ENCODE data around the gene IFT80.
A peak's percentile ranks its signal among the peaks of the same experiment; 100 is the strongest.

IFT80 gene

DNA sequence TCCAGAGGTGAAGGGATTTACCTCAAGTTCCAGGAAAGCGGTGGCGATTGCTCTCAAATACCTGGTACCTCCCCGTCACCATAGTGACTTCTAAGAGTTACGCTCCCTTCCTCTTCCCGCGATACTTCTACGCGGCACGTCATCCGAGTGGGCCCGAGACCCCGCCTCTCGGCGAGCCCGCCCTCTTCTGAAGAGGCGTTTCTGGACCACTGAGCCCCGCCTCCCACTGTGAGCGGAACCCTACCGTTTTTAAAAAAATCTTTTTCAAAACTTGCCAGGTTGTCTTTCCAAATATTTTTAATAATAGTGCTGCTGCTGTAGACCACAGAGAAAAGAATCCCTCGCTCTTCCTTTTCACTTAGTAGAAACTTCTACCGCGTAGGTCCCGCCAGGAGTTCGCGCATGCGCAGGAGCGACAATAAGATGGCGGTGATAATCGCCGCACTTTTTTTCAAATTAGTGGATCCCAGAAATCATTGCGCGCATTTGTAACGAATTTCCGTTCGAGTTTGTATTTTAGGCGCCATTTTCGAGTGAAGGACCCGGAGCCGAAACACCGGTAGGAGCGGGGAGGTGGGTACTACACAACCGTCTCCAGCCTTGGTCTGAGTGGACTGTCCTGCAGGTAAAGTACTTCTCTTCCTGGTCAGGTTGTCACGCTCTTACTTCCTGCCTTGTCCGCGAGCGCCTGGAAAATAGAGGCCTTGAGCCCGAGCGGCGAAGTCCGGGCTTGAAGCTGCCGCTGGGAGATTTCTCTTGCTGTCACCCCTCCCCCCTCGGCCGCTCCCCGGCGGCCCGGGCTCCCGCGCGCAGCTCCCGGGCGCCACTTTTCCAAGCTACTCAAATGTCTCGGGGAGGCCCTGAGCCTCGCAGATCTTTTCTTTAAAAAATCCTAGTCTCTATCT, at the start of gene IFT80, which contains the start of gene SMC4:
TSS of gene IFT80 (minus strand) at position 101 of the 905 bp plus-strand sequence. CDS start 14,625 bp downstream, outside the sequence.
TSS of gene SMC4 (plus strand) at position 526 of the 905 bp plus-strand sequence. CDS start 1,177 bp downstream, outside the sequence.
- peak; percentile 94 for DNase-seq

DNA sequence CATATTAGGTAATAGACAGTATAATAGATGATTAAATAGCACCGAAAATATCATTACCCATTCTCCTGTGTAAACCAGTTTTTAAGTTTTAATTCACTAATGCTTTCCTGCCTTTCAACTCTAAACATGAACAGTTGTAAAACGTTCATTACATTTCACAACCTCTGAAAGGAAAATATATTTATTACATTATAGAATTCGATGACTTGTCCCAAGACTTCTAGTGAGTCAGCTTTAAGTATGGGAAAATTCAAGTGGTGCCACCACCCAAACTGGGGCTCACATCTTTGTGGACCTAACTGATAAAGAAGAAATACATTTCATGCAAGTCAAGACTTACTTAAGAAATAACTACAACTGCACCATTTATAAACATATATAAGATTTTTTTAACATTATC, 48.5 kb upstream of the IFT80 start:
- DNase-seq: no peak

DNA sequence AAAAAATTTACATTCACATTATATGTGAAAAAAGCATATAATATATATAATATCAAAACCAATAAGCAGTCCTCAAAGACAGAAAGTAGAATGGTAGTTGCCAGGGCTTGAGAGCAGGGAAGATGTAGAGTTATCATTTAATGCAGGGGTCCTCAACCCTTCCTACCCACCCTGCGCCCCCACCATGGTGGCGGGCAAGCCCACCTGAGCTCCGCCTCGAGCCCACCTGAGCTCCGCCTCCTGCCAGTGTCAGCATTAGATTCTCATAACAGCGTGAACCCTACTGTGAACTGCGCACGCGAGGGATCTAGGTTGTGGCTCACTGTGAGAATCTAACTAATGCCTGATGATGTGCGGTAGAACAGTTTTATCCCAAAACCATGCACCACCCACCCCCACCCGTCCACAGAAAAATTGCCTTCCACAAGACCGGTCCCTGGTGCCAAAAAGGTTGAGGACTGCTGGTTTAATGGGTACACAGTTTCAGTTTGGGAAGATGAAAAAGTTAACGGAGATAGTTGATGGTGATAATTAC, 47.6 kb upstream of the IFT80 start:
- no peak for DNase-seq

DNA sequence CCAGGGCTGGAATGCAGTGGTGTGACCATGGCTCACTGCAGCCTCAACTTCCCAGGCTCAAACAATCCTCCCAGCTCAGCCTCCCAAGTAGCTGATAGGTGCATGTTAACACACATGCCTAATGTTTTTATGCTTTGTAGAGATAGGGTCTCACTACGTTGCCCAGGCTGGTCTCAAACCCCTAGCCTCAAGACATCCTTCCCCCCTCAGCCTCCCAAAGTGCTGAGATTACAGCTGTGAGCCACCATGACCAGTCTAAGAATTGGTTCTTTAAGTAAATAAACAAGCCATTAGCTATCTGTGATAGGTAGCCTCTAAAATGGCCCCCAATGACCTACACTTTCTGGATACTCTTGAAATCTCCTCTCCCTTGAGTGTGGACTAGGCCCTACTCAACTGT, 46.8 kb upstream of the IFT80 start:
- no peak for DNase-seq

DNA sequence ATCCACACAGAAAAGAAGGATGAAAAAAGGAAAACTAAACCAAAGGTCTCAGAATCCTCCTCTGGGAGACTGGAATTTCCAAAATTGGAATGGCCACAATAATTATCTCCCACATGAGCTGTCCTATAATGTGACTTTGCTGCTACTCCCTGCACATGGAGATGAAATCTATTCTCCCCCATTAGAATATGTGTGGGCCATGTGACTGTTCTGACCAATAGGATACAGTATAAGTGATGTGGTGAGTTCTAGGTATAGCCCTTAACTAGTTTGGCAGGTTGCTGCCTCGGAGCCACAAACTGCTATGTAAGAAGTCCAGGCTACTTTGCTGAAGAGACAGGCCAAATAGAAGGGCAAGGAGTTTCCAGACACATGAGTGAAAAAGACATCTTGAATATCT, 45.4 kb upstream of the IFT80 start:
- DNase-seq: no peak

DNA sequence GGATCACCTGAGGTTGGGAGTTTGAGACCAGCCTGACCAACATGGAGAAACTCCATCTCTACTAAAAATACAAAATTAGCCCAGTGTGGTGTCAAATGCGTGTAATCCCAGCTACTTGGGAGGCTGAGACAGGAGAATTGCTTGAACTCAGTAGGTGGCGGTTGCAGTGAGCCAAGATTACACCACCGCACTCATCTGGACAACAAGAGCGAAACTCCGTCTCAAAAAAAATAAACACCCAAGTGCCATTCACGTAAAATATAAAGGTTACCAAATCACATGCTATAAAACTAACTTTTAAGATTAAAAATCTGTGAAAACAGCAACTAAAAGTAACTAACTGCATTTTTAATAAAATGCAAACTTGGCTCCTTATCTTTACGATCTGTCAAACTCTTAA, 41.7 kb upstream of the IFT80 start:
- DNase-seq: no peak

DNA sequence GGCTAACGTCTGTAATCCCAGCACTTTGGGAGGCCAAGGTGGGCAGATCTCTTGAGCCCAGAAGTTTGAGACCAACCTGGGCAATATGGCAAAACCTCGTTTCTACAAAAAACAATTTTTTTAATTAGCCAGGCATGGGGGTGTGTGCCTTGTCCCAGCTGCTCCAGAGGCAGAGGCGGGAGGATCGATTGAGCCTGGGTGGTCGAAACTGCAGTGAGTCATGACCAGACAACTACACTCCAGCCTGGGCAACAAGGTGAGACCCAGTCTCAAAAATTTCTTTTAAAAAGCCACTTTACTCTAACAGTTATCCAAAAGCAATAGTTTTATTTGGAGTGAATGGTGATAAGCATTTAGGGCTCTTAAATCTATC, 38.0 kb upstream of the IFT80 start:
- no peak for DNase-seq

DNA sequence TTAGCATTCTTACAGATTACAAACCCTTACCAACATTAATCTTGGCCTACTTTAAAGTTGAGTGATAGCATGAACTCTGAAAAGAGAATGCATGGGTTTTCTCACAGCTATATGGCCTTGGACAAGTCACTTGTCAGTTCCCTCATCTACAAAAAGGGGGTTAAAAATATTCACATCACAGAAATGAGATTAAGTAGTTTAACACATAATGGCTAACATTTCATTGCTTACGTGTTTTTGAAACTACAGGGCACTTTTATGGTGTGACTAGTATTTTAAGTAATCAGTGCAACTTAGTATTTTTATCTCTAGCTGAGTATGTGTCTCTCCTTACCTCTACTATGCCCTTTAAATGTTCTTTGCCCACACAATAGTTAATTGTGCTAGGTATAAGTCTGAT, 36.7 kb upstream of the IFT80 start:
- no peak for DNase-seq

DNA sequence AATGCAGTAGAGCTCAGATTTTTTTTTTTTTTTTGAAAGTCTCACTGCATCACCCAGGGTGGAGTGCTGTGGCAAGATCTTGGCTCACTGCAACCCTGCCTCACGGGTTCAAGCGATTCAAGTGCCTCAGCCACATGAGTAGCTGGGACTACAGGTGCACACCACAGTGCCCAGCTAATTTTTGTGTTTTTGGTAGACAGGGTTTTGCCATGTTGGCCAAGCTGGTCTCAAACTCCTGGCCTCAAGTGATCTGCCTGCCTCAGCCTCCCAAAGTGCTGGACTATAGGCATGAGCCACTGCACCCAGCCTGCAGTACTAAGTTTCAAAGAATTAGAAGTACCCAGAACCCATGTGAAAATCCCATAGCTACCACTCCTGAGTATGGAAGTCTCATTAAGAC, 36.1 kb upstream of the IFT80 start:
- DNase-seq: no peak

DNA sequence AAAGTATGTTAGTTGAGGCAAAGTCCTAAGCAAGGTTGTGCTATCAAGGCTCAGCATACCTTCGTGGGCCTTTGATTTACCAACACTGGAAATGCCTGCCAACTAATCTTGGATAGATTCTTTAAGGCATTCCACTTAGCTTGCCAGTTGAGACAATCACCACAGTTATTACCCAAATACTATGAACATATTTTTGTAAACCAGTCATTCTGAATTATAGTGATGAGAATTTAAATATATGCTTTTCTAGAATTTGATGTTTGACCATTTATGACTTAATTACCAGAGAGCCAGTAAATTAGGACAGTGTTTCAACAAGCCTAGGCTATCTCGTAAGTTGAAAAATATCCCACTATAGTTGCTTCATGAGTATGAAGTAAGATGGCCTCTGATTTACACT, 35.0 kb upstream of the IFT80 start:
- DNase-seq: no peak

DNA sequence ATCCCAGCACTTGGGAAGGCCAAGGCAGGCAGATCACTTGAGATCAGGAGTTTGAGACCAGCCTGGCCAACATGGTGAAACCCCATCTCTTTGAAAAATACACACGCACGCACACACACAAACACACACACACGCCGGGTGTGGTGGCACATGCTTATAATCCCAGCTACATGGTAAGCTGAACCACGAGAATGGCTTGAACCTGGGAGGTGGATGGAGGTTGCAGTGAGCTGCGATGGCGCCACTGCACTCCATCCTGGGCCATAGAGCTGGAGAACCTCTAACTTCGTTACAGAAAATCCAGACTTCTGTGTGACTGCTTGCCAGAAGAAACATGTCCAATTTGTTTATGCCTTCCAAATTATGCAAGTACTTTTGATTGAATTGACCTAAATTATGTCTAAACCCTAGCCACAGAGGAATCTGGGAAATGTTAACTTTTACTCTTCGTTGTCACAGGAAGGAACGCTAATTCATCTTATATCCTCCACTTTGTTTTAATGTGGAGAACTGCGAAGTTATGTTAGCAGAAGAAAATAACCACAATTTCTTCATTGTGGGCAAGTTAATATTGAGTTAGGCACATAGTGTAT, 28.9 kb upstream of the IFT80 start:
- no peak for DNase-seq

DNA sequence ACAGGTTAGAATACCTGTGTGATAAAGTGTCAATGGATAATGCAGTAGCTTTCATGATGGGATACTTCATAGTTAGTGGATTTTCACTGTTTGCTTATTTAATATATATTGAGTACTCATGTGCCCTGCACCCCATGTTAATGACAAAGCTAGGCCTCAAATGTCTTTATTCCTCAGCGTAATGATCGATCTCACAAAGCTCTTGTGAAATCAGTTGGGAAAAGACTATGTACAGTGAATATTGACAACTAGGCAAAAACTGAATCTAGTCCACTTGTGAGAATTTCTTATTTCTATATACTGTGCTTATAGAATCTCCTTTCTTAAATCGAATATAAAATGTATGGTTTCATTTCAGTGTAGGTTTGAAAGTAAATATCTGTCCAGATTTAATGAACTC, 18.3 kb upstream of the IFT80 start:
- no peak for DNase-seq

DNA sequence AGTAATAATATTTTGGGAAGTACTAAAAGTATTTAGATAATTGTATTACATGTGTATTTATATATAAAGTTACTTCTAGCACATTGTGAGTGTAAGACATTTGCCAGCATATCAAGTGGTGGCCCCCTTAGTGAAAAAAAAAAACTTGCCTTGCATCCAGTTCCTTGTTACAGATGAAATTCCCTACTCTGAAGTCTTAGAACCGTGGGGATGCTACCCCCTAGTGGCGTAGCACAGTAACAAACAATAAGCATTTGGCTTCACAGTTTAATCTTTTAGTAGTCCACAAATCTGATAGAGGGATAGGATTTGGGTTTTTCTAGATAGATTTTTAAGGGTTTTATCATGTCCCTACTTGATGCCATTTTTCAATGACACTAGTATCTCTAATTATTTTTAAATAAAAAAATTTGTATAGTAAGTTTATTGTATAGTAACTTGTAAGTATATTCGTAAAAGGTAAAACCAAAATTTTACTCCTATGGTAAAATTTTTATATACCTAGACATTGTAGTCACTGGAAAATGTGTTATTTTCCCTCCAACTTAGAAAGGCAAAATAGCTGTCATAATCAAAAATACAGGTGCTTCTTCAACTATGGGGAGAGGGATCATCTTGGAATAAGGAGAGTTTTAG, 14.7 kb upstream of the IFT80 start:
- DNase-seq: peak; percentile 72

DNA sequence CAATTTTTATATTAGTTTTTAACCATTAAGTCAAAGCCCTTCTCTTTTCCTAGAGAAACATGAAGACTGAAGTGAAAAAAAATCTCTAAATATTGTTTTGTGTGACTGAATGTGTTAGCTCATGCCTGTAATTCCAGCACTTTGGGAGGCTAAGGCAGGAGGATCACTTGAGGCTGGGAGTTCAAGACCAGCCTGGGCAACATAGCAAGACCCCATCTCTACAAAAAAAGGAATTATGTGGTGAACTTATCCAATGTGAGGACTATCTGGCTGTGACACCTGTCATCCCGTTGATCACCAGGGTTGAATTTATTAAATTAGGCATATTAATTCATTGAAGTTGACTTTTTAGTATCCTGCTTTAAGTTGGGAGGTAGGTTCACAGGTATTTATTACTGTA, 13.5 kb upstream of the IFT80 start:
- DNase-seq: no peak

DNA sequence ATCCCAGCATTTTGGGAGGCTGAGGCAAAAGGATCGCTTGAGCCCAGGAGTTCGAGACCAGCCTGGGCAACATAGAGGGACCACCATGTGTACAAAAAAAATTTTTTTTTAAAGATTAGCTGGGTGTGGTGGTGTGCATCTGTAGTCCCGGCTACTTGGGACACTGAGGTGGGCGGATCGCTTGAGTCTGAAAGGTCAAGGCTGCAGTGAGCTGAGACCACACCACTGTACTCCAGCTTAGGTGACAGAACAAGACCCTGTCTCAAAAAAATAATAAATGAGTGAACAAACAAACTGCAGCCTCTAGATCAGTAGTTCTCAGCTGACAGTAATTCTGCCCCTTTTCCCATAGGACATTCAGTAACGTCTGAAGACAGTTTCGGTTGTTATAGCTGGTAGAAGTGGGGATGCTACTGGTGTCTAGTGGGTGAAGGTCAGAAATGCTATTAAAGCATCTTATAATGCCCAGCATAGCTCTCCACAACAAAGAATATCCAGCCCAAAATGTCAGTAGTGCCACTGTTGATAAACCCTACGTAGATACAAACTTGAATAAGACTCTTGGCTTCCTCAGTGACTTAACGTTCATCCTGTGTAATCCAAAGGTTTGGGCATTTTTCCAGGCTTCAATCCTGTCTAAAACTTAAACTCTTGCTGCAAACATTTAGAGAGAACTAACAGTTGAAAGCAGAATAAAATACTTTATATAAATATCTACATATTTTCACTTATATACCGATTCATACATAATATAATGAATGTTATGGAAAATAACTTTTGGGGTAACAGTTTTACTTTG, 11.0 kb upstream of the IFT80 start:
- DNase-seq: no peak

DNA sequence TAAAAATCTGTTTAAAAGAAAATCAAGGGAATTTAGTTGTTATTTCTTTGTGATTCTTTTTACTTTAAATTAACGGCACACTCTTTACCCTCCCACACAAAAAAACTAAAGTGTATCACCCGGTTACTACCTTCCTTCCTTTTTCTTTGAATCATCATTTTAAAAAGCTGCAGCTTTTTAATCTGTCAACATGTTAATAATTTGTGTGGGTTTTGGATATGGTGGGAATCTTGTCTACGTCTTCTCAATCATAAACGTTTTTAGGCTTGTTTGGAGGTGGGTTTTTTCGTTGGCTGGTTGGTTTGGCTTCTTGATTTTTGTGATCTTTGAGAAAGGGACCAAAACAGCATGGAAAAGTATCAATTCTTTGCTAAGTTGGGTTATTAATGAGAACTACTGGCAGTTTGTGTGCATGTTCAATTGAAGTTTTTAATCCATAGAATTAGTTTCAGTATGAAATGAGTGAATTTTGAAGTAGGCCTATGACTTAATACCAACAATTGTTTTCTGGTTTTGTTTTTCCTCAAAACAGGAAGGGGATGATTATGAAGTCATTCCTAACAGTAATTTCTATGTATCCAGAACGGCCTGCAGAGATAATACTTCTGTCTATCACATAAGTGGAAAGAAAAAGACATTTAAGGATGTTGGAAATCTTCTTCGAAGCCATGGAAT, 4.9 kb upstream of the IFT80 start:
- no peak for DNase-seq

DNA sequence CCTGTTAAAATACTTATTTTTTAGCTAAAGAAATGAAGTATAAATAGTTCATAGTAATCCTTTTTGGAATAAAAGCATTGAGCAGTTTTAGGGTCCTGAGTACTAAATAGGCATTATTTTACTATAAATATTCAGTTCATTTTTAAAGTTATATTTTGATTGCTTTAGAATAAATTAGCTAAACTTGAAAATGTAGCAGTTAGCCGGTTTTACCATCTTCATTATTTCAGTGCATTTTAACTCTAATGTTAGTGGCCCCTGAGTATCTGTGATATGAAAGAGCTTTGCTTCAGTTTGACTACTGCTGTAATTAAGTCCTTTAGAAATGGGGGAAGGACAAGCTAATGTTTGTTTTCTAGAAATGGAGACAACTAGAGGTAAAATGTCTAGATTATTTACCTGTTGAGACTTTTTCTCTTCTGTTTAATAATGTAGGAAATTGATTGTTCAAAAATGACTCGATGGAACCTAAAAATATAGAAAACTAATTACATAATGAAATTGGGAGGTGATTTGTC, 4.1 kb upstream of the IFT80 start:
- no peak for DNase-seq

DNA sequence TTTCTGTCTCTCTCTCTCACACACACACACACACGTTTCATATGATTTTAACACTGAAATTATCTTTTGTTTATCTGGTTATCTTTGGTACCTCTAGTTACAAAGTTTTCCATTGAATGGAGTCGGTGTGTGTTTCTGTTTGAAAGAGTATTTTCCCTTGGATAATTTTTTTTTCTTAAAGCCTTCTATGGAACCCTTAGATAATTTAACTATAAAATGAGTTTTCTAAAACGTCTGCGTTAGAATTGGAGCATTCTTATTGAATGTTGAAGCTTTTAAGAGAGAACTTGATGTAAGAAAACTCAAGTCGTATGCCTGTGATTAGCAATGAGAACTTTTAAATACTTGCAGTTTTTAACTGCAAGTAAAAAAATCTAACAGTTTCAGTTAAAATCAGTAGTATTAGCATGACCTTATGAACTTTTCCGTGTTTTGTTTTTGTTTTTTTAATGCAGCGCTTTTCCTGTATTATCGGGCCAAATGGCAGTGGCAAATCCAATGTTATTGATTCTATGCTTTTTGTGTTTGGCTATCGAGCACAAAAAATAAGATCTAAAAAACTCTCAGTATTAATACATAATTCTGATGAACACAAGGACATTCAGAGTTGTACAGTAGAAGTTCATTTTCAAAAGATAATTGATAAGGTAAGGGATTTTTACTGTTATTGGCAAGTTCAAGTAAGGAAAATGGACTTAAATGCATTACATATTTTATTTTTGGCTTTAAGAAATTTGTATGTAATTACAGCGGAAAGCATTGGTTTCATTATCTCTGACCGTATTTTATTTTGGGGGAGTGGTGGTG, 3.4 kb upstream of the IFT80 start:
- DNase-seq: no peak

DNA sequence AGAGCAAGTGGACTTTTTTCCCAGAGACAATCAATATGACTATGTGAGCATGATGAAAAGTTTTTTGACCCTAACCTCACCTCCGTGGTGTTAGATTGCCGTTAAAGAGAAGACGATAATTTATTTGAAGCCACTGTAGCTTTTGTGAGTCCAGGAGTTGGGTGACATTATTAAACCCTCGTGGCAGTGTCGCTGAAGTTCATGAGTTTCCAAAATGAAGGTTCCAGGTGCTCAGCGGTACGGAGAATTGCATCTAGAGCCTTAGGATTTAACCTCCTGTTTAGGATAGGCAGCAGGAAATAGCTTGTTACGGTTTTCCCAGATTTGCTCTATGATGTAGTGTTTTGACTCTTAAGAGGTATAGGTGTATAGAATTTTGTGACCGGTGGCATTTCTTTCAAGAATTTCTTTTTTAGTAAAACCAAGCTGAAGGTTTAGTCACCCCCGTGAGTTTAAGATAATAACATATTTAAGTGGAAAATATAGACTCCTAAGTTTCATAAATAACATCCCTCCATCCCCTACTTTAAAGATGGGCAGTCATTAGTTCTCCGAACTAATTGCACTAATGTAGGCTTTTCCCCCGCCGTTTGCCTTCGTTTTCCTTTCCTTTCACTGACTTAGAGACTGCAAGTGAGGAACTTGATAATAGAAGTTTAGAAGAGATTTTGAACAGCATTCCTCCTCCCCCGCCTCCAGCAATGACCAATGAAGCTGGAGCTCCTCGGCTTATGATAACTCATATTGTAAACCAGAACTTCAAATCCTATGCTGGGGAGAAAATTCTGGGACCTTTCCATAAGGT, 2.5 kb upstream of the IFT80 start:
- DNase-seq: no peak

DNA sequence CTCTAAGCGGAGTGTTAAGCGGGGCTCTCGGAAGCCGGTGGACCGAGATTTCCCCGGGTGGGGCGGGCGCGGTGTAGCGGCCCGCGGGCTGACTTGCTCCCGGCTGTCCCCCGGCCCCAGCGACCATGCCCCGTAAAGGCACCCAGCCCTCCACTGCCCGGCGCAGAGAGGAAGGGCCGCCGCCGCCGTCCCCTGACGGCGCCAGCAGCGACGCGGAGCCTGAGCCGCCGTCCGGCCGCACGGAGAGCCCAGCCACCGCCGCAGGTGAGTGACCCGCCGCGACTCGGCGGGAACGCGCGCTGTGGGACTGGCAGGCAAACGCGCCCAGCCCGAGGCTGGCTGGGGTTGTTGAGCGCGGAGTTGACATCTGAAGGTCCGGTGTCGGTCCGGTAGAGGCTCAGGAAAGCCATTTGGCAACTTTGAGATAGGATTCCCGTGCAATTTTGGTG, 1.7 kb upstream of the IFT80 start:
- peak; percentile 7 for DNase-seq
